PC-9 (cell line): Measurements from ENCODE around the gene FMO4. TPM values are rescaled to one million over a fixed set of nuclear protein-coding genes. Genes with fewer than 3 reads are reported as not detected.
"Not testable (repeated sequence)": the region's sequence is repeated elsewhere in the genome, so short reads cannot be mapped to it uniquely, and the experiment has no call there.

Experiments
- BruUV-seq: library from RNA; stranded (reverse); fragments of 400-500 nt; replicated peaks from 2 replicates; lab custom pipeline; 2021; lab: Mats Ljungman, UMichigan
- CTCF ChIA-PET: fragments of 300-600 bp; sonication (Branson Sonifier 250); formaldehyde crosslinking; loops from one replicate; lab custom pipeline; 2022; ENCODE audit warnings: antibody characterized with exemption; lab: Charles Lee
- POLR2A ChIA-PET: fragments of 300-600 bp; sonication (Branson Sonifier 250); formaldehyde crosslinking; loops from one replicate; lab custom pipeline; 2022; ENCODE audit warnings: antibody characterized with exemption; ENCODE audit not compliant: unreplicated experiment; lab: Charles Lee
- DNase-seq, 2 experiments: peaks; one replicate each; pipeline versions ENCODE4 v3.0.0 to v3.0.0-alpha.2; 2015 to 2022; ENCODE audit warnings: mixed read lengths in 1 of 2
- H2AFZ ChIP-seq: fragments of 200-600 bp; sonication (generic); 2 replicates; pipeline ENCODE4 v1.8.1; 2017; ENCODE audit warnings: antibody characterized with exemption
- H3F3A ChIP-seq: fragments of 200-600 bp; sonication (generic); 2 replicates; pipeline ENCODE4 v1.8.1; 2017; ENCODE audit warnings: antibody characterized with exemption, mild to moderate bottlenecking, low read depth; ENCODE audit not compliant: insufficient read depth
- H3K27ac ChIP-seq: fragments of 200-600 bp; sonication (generic); 2 replicates; pipeline ENCODE4 v1.6.1; 2016; ENCODE audit warnings: mixed run types
- H3K27me3 ChIP-seq: fragments of 200-600 bp; sonication (generic); 2 replicates; pipeline ENCODE4 v1.6.1; 2016; ENCODE audit warnings: low read depth, mixed run types; ENCODE audit not compliant: insufficient read depth
- H3K36me3 ChIP-seq: fragments of 200-600 bp; sonication (generic); 2 replicates; pipeline ENCODE4 v1.6.1; 2016; ENCODE audit warnings: low read depth, mixed run types
- H3K4me1 ChIP-seq: fragments of 200-600 bp; sonication (generic); replicated peaks from 2 replicates; pipeline ENCODE4 v1.6.1; 2016; ENCODE audit warnings: mixed run types; ENCODE audit not compliant: insufficient read depth
- H3K4me2 ChIP-seq: fragments of 200-600 bp; sonication (generic); 2 replicates; pipeline ENCODE4 v1.6.1; 2017; ENCODE audit warnings: mixed run types
- H3K4me3 ChIP-seq: fragments of 200-600 bp; sonication (generic); 2 replicates; pipeline ENCODE4 v1.6.1; 2016; ENCODE audit warnings: mixed run types
- H3K79me2 ChIP-seq: fragments of 200-600 bp; sonication (generic); 2 replicates; pipeline ENCODE4 v1.6.1; 2017; ENCODE audit warnings: low read depth, mixed run types
- H3K9me2 ChIP-seq: fragments of 200-600 bp; sonication (generic); 2 replicates; pipeline ENCODE4 v1.8.1; 2017; ENCODE audit warnings: mild to moderate bottlenecking; ENCODE audit not compliant: insufficient read depth
- H3K9me3 ChIP-seq: fragments of 200-600 bp; sonication (generic); 2 replicates; pipeline ENCODE4 v1.8.1; 2016; ENCODE audit warnings: low read depth; ENCODE audit not compliant: insufficient read depth
- H4K20me1 ChIP-seq: fragments of 200-600 bp; sonication (generic); 2 replicates; pipeline ENCODE4 v1.8.1; 2017; ENCODE audit not compliant: insufficient read depth
- EZH2 ChIP-seq: fragments of 200-600 bp; sonication (generic); IDR thresholded peaks from 2 replicates; pipeline ENCODE4 v1.8.0; 2017; ENCODE audit warnings: antibody characterized with exemption, low read depth
- intact Hi-C: fragments of 100-400 bp; cut with micrococcal nuclease; formaldehyde crosslinking; loops from one replicate; pipeline ENCODE4 v1.10.0; 2022; ENCODE audit not compliant: unreplicated experiment
- total RNA-seq: library from RNA; stranded (reverse); gene quantifications from 2 replicates; pipeline ENCODE4 v1.2.3, GENCODE V29; 2021
- TF ChIP-seq, protein P1 (sequence below): fragments of 200-600 bp; sonication (generic); conservative IDR thresholded peaks from 2 replicates; pipeline ENCODE4 v1.6.1; 2017; ENCODE audit warnings: mixed run types, antibody characterized with exemption, mild to moderate bottlenecking, moderate library complexity

Gene FMO4
- total RNA-seq, 1 experiment from 2014 or later, result 0.61 TPM

GRCh38 chr1:171290621-171291020 lies 23.4 kb upstream of the FMO4 start:
- H3K9me3 ChIP-seq, result no peaks in the 10 kb centered on the region
- DNase-seq, result no peak
- no peak overlapping the region for H3K4me2 ChIP-seq
- no peaks in the 10 kb centered on the region for H3K4me1 ChIP-seq
- no peak overlapping the region for H2AFZ ChIP-seq
- no peaks in the 10 kb centered on the region for H4K20me1 ChIP-seq
- H3K27ac ChIP-seq, result no peak overlapping the region
- intact Hi-C loops, result no loop called here
- TF ChIP-seq, protein P1, sequence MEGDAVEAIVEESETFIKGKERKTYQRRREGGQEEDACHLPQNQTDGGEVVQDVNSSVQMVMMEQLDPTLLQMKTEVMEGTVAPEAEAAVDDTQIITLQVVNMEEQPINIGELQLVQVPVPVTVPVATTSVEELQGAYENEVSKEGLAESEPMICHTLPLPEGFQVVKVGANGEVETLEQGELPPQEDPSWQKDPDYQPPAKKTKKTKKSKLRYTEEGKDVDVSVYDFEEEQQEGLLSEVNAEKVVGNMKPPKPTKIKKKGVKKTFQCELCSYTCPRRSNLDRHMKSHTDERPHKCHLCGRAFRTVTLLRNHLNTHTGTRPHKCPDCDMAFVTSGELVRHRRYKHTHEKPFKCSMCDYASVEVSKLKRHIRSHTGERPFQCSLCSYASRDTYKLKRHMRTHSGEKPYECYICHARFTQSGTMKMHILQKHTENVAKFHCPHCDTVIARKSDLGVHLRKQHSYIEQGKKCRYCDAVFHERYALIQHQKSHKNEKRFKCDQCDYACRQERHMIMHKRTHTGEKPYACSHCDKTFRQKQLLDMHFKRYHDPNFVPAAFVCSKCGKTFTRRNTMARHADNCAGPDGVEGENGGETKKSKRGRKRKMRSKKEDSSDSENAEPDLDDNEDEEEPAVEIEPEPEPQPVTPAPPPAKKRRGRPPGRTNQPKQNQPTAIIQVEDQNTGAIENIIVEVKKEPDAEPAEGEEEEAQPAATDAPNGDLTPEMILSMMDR, result no peak
- no peak for TF ChIP-seq EZH2
- no peaks in the 10 kb centered on the region for H3K9me2 ChIP-seq
- H3K79me2 ChIP-seq, result no peaks in the 10 kb centered on the region
- H3K36me3 ChIP-seq, result no peaks in the 10 kb centered on the region
- ChIA-PET POLR2A (no interaction called here), CTCF (no interaction called here)
- H3F3A ChIP-seq, result no peaks in the 10 kb centered on the region
- no TSS peak for BruUV-seq
- no peak overlapping the region for H3K4me3 ChIP-seq
- no peaks in the 10 kb centered on the region for H3K27me3 ChIP-seq

DNA sequence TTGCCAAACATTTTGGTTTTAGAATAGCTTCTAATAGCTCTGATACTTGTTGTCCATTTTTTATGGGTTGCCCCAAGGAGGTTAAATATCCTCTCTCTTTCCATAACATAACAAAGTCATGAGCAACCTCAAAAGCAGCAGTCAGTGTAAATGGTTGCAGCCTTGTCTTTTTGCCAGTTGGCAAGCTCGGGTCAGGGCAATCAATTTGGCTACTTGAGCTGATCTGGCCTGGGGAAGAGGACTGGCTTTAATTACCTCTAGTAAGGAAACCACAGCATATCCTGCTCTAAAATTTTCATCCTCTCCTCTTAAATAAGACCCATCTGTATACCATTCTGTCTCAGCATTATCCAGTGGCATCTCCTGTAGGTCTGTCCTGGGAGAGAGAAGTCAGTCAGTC lies 21.2 kb upstream of the FMO4 start:
- no peaks in the 10 kb centered on the region for H3K27me3 ChIP-seq
- H3K27ac ChIP-seq, result no peak overlapping the region
- no peaks in the 10 kb centered on the region for H3K79me2 ChIP-seq
- no peaks in the 10 kb centered on the region for H4K20me1 ChIP-seq
- DNase-seq, result no peak
- intact Hi-C loops, result no loop called here
- no TSS peak for BruUV-seq
- TF ChIP-seq, protein P1, result no peak
- TF ChIP-seq EZH2, result no peak
- H3K36me3 ChIP-seq, result no peaks in the 10 kb centered on the region
- no peaks in the 10 kb centered on the region for H3K9me2 ChIP-seq
- no peak overlapping the region for H2AFZ ChIP-seq
- no peak overlapping the region for H3K4me2 ChIP-seq
- POLR2A ChIA-PET, result no interaction called here
- no peaks in the 10 kb centered on the region for H3K9me3 ChIP-seq
- CTCF ChIA-PET, result no interaction called here
- no peak overlapping the region for H3K4me3 ChIP-seq
- no peaks in the 10 kb centered on the region for H3F3A ChIP-seq
- H3K4me1 ChIP-seq, result no peaks in the 10 kb centered on the region

DNA sequence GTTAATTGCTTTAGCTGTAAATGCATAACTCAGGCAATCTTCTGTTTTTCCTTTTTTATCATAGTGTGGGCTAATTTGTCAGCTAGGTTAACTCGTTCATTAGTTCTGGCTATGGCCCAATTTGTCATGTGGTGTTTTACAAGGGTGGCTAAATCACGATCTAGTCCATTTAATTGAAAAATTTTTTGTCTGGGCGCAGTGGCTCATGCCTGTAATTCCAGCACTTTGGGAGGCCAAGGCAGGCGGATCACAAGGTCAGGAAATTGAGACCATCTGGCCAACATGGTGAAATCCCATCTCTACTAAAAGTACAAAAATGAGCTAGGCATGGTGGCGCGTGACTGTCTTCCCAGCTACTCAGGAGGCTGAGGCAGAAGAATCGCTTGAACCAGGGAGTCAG lies 18.6 kb upstream of the FMO4 start:
- H3K79me2 ChIP-seq, H3K27me3 ChIP-seq, H2AFZ ChIP-seq, H3F3A ChIP-seq, POLR2A ChIA-PET, CTCF ChIA-PET, H3K4me3 ChIP-seq, BruUV-seq, H4K20me1 ChIP-seq, H3K9me3 ChIP-seq, H3K27ac ChIP-seq, H3K36me3 ChIP-seq, H3K4me1 ChIP-seq, H3K9me2 ChIP-seq, DNase-seq, H3K4me2 ChIP-seq, intact Hi-C loops: not testable (repeated sequence)

DNA sequence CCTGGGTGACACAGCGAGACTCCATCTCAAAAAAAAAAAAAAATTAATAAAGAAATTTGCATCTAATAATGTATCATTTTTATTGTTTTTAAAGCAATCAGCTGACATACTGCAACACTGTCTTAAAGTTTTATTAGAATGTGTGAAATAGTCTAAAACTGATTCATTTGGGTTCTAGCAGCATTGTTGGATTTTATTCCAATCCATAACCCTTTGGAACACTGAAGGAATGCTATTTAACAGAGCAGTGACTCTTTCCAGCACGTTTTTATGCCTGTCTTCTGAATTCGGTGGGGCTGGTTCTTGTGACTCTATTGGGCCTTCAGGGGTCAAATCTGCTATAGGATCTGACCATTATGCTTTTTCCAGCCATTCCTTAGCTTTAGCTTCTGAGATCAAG lies 18.2 kb upstream of the FMO4 start:
- CTCF ChIA-PET, result no interaction called here
- Histone ChIP-seq H3K4me2 (no peak overlapping the region), H3K4me3 (no peak overlapping the region), H3F3A (no peaks in the 10 kb centered on the region), H3K9me3 (no peaks in the 10 kb centered on the region), H3K79me2 (no peaks in the 10 kb centered on the region), H3K9me2 (no peaks in the 10 kb centered on the region), H2AFZ (no peak overlapping the region), H4K20me1 (no peaks in the 10 kb centered on the region), H3K27me3 (no peaks in the 10 kb centered on the region), H3K27ac (no peak overlapping the region), H3K36me3 (no peaks in the 10 kb centered on the region), H3K4me1 (no peaks in the 10 kb centered on the region)
- no peak for DNase-seq
- no peak for TF ChIP-seq EZH2
- TF ChIP-seq, protein P1, result no peak
- no TSS peak for BruUV-seq
- intact Hi-C loops, result no loop called here
- POLR2A ChIA-PET, result no interaction called here
